ENCODE measurements around the gene ELAVL2. TPM values are rescaled to one million over a fixed set of nuclear protein-coding genes. Genes with fewer than 3 reads are reported as not detected.

The ELAVL2 gene
- total RNA-seq, 2 experiments from 2014 or later = not detected

DNA sequence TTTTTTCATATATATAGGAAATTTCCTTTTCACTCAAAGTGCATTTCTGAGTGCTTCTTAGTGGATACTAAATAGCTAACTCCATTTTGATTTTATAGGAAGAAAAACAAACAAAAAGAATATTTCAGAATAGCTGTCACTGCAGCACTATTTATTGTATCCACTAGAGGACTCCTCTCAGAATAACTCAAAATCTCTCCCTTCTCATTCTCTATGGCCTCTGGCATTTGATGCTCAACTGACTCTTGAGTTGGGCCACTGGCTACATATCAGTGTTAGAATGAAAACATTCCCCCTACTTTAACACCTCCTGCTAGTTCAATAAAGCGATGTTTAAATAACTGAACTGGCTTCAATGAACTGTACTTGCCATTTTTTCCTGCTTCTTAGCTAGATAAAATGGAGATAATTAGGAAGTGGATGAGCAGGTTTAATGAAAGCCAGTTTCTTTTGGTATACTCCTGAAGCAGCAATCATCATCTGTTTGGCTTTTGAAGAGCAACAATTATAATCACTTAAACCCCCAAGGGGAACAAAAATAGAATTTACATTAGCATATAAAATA, 16.6 kb upstream of the ELAVL2 start:
- no peak overlapping the region for H3K27ac Mint-ChIP-seq
- H3K4me3 Mint-ChIP-seq = no peak overlapping the region
- H3K4me1 ChIP-seq (ENCODE audit: insufficient read depth, low read length) = no peaks in the 10 kb centered on the region
- ChIA-PET CTCF (no interaction called here), POLR2A (no interaction called here)
- no peaks in the 10 kb centered on the region for H3K36me3 Mint-ChIP-seq (ENCODE audit: low read depth)
- DNase-seq (no peak), ATAC-seq (ENCODE audit: poor library complexity) (no peak)
- no peaks in the 10 kb centered on the region for H3K27me3 ChIP-seq (ENCODE audit: control insufficient read depth in 1 of 2, insufficient read depth in 2 of 2, low read length in 2 of 2)
- TF ChIP-seq, protein P1, sequence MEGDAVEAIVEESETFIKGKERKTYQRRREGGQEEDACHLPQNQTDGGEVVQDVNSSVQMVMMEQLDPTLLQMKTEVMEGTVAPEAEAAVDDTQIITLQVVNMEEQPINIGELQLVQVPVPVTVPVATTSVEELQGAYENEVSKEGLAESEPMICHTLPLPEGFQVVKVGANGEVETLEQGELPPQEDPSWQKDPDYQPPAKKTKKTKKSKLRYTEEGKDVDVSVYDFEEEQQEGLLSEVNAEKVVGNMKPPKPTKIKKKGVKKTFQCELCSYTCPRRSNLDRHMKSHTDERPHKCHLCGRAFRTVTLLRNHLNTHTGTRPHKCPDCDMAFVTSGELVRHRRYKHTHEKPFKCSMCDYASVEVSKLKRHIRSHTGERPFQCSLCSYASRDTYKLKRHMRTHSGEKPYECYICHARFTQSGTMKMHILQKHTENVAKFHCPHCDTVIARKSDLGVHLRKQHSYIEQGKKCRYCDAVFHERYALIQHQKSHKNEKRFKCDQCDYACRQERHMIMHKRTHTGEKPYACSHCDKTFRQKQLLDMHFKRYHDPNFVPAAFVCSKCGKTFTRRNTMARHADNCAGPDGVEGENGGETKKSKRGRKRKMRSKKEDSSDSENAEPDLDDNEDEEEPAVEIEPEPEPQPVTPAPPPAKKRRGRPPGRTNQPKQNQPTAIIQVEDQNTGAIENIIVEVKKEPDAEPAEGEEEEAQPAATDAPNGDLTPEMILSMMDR (IDR thresholded peaks at IDR 0.05) = no peak
- H3K27me3 Mint-ChIP-seq = no peaks in the 10 kb centered on the region
- no peaks in the 10 kb centered on the region for H3K36me3 ChIP-seq (ENCODE audit: insufficient read depth, low read length)
- intact Hi-C loops (cut with DNase I, micrococcal nuclease) = no loop called here
- H3K9me3 Mint-ChIP-seq = no peaks in the 10 kb centered on the region
- no peak overlapping the region for H3K4me3 ChIP-seq (ENCODE audit: low read length)
- H3K9me3 ChIP-seq (ENCODE audit: control insufficient read depth in 1 of 2, insufficient read depth in 1 of 2, low read length in 2 of 2) = no peaks in the 10 kb centered on the region
- no peaks in the 10 kb centered on the region for H3K4me1 Mint-ChIP-seq (ENCODE audit: low read depth)
- H3K27ac ChIP-seq (ENCODE audit: low read depth in 1 of 2, low read length in 2 of 2) = no peak overlapping the region

DNA sequence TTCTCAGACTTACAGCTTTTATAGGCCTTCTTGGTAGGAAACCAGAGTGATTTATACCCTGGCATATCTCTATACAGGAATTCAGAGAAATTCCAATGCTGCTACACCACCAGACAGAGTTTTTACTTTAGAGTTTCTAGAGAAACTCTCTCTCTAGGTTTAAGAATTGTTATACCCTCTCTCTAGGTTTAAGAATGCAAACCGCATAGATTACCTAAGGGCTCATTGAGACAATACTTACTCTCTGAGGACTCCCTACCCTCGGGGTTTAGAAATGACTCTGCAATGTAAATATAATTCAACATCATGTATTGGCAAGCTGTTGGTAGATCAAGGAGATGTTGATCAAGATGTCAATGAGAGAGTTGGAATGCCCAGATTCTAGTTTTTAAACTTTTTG, 15.3 kb upstream of the ELAVL2 start:
- Histone ChIP-seq H3K4me1 (ENCODE audit: insufficient read depth, low read length) (no peaks in the 10 kb centered on the region), H3K36me3 (ENCODE audit: insufficient read depth, low read length) (no peaks in the 10 kb centered on the region), H3K27me3 (ENCODE audit: control insufficient read depth in 1 of 2, insufficient read depth in 2 of 2, low read length in 2 of 2) (no peaks in the 10 kb centered on the region), H3K4me3 (ENCODE audit: low read length) (no peak overlapping the region), H3K27ac (ENCODE audit: low read depth in 1 of 2, low read length in 2 of 2) (no peak overlapping the region), H3K9me3 (ENCODE audit: control insufficient read depth in 1 of 2, insufficient read depth in 1 of 2, low read length in 2 of 2) (no peaks in the 10 kb centered on the region)
- H3K4me3 Mint-ChIP-seq = no peak overlapping the region
- no peaks in the 10 kb centered on the region for H3K27me3 Mint-ChIP-seq
- no peaks in the 10 kb centered on the region for H3K36me3 Mint-ChIP-seq (ENCODE audit: low read depth)
- H3K9me3 Mint-ChIP-seq = peaks cover 2% of the 10 kb centered on the region
- ATAC-seq (ENCODE audit: poor library complexity) (no peak), DNase-seq (no peak)
- TF ChIP-seq, protein P1 (IDR thresholded peaks at IDR 0.05) = no peak
- no peaks in the 10 kb centered on the region for H3K4me1 Mint-ChIP-seq (ENCODE audit: low read depth)
- H3K27ac Mint-ChIP-seq = no peak overlapping the region
- CTCF ChIA-PET = no interaction called here
- intact Hi-C loops (cut with DNase I, micrococcal nuclease) = no loop called here
- POLR2A ChIA-PET = no interaction called here

DNA sequence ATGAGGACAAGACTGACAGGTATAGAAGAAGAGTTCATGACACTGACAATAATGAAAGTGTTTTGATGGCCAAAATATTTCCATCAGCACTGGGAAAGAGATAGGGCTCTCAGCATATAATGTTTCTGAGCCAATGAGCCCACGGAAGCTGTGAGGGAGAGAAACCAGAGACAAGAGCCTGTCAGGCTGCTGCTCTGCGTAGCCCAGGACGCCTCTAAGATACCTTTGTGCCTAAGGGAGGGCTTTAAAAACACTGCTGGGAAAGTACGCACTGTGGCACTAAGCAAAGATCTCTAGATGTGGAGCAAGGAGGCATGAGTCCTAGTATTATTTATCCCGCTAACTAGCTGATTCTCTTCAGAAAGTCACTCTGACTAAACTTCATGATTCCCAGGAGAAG, 11.0 kb upstream of the ELAVL2 start:
- Mint-ChIP-seq H3K27me3 (peaks cover 1% of the 10 kb centered on the region), H3K27ac (no peak overlapping the region), H3K9me3 (peaks cover 3% of the 10 kb centered on the region), H3K4me1 (ENCODE audit: low read depth) (no peaks in the 10 kb centered on the region), H3K4me3 (no peak overlapping the region), H3K36me3 (ENCODE audit: low read depth) (no peaks in the 10 kb centered on the region)
- Histone ChIP-seq H3K4me1 (ENCODE audit: insufficient read depth, low read length) (no peaks in the 10 kb centered on the region), H3K27me3 (ENCODE audit: control insufficient read depth in 1 of 2, insufficient read depth in 2 of 2, low read length in 2 of 2) (no peaks in the 10 kb centered on the region), H3K36me3 (ENCODE audit: insufficient read depth, low read length) (no peaks in the 10 kb centered on the region), H3K4me3 (ENCODE audit: low read length) (no peak overlapping the region), H3K27ac (ENCODE audit: low read depth in 1 of 2, low read length in 2 of 2) (no peak overlapping the region), H3K9me3 (ENCODE audit: control insufficient read depth in 1 of 2, insufficient read depth in 1 of 2, low read length in 2 of 2) (no peaks in the 10 kb centered on the region)
- POLR2A ChIA-PET = no interaction called here
- DNase-seq = no peak
- no peak for ATAC-seq (ENCODE audit: poor library complexity)
- TF ChIP-seq, protein P1 (IDR thresholded peaks at IDR 0.05) = no peak
- CTCF ChIA-PET = no interaction called here
- intact Hi-C loops (cut with DNase I, micrococcal nuclease) = no loop called here

Measured in CD4-positive, alpha-beta T cell (primary cell).